SIG-M5 (cell line): ENCODE data around the gene FYTTD1.

Experiments
- DNase-seq: peaks from one replicate; lab custom pipeline; 2025; lab: John Stamatoyannopoulos, UW

FYTTD1 gene

DNA sequence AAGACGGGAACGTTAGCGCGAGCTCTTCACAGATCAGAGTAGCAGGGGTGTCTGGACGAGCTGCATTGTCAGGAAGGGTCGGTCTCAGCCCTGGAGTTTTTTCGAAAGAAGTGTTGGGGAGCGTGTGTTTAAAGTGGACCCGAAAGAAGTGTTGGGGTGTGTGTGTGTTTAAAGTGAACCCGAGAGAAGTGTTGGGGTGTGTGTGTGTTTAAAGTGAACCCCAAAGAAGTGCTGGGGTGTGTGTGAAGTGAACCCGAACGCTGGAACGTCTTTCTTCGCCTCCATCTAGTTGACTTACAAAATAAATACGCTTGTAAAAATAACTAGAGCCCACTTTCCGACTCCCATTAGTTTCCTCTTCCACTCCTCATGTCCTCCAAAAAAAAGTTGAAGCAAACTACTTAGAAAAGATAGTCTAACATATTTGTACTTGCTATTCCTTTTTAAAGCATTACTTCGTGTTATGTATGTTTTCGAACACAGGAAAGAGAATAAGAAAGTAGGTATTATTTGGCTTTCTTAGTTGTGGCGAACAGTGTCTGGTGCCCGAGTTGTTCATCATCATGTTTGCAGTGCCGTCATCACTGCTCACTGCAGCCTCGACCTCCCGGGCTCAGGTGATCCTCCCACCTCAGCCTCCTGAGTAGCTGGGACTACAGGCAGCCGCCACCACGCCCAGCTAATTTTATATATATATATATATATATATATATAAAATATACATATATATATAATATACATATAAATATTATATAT, 42.4 kb downstream of the FYTTD1 start:
- DNase-seq, result no peak

DNA sequence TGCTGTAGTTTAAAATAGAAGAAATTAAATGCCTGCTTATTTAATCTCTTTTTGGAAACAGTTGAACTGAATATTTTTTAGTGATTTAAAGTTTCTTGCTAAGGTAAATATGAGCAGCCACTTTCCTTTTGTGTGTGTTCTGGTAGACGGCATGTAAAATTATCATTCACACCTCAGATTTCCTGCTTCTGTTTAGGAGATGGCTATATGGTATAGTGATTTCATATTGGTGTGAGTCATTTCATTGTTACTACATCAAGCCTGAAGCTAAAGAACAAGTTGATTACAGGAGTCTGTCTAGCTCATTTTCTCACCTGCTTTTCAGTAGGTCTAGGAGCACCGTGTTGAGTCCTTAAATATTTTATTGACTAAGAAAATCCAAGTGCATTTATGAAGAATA, 43.6 kb downstream of the FYTTD1 start:
- no peak for DNase-seq

GRCh38 chr3:197794115-197794514, 44.4 kb downstream of the FYTTD1 start:
- no peak for DNase-seq

DNA sequence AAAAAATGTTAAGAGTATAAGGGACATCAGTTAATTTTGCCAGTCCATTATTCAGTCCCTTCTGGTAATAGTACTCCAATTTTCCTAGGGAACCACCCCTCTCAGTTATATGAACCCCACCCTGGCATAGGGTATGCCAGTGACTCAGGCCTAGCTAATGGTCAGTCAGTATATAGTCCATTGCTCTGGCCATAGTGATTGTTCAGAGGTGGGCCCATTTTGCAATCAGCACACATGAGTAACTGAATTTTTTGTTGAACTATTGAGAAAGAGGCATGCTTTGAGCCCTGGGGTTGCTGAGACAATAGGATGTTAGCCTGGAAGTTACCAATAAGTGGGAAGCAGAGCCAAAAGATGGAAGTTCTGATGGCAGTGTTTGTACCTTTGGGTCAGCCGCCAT, 45.5 kb downstream of the FYTTD1 start:
- no peak for DNase-seq

GRCh38 chr3:197796087-197796486, 46.4 kb downstream of the FYTTD1 start:
- no peak for DNase-seq

DNA sequence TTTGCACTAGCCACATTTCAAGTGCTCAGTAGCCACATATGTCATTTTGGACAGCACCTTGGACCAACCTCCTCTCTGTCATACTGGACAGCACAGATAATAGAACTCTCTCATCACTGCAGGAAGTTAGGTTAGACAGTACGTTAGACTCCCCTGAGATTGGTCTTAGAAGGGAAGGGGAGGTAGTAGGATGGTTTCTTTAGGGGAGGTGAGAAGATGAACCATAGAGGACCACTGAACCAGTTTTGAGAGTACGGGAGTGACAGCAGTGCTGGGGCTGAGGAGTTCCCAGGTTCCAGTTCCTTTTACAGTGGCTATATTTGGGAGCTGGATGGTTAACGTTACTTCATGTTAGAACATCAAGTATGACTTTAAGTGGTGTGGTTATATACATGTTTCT, 49.2 kb downstream of the FYTTD1 start:
- DNase-seq, result no peak

DNA sequence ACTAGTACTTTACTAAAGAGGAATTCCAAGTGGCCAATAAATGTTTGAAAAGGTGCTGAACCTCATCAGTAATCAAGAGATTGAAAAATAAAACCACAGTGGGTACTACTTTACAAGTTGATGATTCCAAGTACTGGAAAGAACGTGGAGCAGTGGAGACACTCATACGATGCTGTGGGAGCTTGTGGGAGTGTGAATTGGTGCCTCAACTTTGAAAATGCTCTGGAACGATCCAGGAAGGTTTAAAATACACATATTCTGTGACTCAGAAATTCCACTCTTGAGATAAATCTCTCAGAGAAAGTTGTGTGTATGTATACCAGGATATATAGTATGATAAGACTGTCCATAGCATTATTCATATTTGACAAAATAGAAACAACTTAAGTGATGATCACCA, 50.7 kb downstream of the FYTTD1 start:
- no peak for DNase-seq

GRCh38 chr3:197801891-197802778, 52.5 kb downstream of the FYTTD1 start:
- no peak for DNase-seq

DNA sequence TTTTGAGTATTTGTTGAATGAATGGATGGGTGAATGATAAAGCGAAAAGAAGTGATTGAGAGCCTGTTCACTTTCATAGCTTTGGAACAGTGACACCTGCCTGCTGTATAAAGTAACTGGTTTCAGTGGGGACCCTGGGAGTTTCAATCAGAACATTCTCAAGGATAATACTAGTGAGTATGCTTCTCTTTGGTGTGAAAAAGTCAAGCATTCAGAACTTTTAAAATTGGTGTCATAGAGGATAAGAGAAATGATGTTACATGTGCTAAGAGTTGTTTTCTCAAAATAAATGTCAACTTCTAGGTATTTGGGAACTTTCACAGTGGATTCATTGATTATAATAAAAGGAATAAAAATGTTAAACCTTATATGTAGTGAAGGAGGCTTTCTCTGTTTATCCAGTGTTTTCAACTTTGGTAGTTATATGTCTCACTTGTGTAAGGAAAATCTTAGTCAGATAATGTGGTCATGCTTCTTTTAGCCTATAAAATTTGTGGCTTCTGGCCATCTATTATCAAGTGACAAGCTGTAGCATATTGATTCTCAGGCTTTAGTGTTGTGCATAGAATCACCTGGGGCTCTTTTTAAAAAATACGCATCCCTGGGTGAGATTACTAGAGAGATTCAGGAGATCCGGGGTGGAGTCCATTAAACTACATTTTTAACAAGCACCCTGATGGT, 53.2 kb downstream of the FYTTD1 start:
- DNase-seq, result no peak

GRCh38 chr3:197804511-197804910, 54.8 kb downstream of the FYTTD1 start:
- no peak for DNase-seq

GRCh38 chr3:197807969-197808587, 58.4 kb downstream of the FYTTD1 start:
- no peak for DNase-seq

- no peak for DNase-seq
Measured at GRCh38 chr3:197809356-197810020, 59.8 kb downstream of the FYTTD1 start.

DNA sequence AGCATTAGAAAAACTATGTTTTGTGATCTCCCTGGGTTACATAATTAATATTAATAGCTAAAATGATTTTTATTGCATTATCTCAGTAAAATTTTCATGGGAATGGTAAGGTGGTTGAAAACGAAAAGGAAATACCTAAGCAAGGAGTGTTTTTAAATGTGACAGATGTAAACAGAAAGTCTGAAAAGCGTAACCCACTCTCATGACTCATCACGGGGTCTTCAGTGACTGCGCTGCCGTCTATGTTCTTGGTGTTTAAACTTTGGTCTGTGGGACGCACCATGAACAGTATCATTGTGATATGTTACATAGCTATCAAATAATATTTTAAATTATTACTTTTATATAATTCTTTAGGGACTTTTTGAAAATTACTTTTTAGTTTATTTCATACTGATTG, 61.2 kb downstream of the FYTTD1 start:
- DNase-seq, result no peak

DNA sequence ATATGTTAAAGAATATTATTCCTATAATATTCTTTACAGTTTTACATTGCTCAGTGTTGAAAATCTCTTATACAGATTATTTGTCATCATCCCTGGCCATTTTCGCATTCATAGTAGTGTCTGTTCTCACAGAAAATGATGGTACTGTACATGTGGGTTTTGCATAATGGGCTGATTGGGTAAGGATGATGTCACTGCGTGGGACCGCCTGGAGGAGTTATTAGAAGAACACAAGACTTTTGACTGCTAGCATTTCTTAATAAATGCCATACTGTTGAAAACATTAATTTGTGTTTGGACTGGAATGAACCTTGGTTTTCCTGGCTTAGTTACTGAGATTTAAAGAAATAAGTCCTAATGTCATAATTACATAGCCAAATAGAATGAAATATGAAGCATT, 61.7 kb downstream of the FYTTD1 start:
- DNase-seq, result no peak

- no peak for DNase-seq
Measured at GRCh38 chr3:197814372-197814771, 64.7 kb downstream of the FYTTD1 start.

- DNase-seq, result no peak
Measured at GRCh38 chr3:197820550-197821335, 71.1 kb downstream of the FYTTD1 start.

DNA sequence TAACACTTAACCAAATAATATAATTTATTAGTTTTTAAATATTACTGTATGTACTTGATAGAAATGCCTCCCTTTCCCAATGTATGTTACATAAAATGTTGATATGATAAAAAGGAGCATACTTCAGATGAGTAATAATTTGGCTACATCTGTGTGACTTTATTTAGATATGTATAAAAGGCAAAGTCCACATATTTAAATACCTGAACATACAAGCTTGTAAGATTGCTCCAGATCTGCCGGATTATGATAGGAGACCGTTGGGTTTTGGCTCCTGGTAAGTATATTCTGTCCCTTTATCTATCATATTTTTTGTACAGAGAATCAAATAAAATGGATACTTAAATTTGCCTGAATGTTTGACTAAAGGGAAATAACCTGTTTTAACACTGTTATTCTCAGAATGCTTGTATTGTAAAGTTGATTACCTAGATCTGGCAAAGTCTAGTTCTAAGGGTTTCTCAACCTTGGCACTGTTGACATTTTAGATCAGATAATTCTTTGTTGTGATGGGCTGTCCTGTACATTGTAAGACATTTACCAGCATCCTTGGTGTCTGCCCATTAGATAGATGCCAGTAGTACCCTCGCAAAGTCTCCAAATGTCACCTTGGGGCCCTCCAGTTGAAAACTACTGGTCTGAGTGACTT, 79.8 kb downstream of the FYTTD1 start:
- DNase-seq, result no peak

DNA sequence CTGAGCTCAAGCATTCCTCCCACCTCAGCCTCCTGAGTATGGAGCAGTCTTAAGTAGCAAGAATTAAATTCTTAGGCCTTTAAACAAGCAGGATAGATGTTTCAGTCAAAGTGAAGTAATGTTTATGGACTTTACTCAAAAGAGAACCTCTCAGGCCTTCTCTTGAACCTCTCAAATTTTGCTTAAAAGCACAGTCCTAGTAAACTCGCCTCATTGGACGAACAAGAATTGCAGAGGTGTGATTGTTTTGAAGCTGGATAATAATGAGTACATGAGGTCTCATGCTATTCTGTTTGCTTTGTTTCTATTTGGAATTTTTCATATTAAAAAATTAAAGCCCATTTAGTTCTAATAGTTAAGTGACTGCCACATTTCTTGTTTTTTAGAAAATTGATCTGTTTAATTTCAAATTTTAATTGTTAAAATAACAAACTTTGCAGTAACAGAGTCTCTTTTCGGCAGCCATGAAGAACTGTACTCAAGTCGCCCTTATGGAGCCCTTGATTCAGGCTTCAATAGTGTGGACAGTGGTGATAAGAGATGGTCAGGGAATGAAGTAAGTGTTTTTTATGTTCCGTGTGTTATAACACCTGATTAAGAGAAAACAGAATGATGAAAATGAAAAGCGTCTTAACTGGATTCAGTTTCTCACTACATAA, 80.8 kb downstream of the FYTTD1 start:
- no peak for DNase-seq

DNA sequence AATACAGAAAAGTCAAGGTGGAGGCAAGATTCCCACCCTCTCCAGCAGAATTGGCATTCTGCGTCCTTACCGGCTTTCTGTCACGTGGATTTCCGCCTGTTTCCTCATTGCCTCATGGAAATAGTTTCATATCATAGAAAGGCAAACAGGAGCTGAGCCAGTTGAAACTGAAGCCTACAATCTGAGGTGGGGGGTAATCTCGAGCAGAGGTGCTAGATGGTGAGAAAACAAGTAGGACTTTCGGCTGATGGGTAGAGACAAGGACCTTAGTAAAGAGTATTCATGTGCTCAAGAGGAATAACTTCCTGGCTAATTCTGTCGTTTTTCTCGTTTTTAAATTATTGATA, 81.3 kb downstream of the FYTTD1 start:
- no peak for DNase-seq
